NB4 (cell line): ENCODE data around the gene PYM1.
A peak's percentile ranks its signal among the peaks of the same experiment; 100 is the strongest.

Source experiments
- DNase-seq: peaks from one replicate; pipeline ENCODE4 v3.0.0; 2010; ENCODE audit warnings: low read depth
- H3K4me3 ChIP-seq: one replicate; pipeline ENCODE4 v1.5.1; 2011; ENCODE audit warnings: mild to moderate bottlenecking, low read depth, low read length, moderate library complexity
- MYC ChIP-seq: IDR thresholded peaks from 2 replicates; pipeline ENCODE4 v1.6.1; 2011; ENCODE audit warnings: low read depth, low read length
- POLR2A ChIP-seq: IDR thresholded peaks from 2 replicates; pipeline ENCODE4 v1.6.1; 2011; ENCODE audit warnings: mild to moderate bottlenecking; ENCODE audit not compliant: insufficient read length; ENCODE audit errors: extremely low read depth
- TF ChIP-seq, protein P1 (sequence below): IDR thresholded peaks from one replicate; pipeline ENCODE4 v1.5.1; 2012; ENCODE audit warnings: low read depth, low read length
- TF ChIP-seq, protein P2 (sequence below): IDR thresholded peaks from 2 replicates; pipeline ENCODE4 v1.6.1; 2011; ENCODE audit warnings: low read depth, low read length

Gene PYM1

DNA sequence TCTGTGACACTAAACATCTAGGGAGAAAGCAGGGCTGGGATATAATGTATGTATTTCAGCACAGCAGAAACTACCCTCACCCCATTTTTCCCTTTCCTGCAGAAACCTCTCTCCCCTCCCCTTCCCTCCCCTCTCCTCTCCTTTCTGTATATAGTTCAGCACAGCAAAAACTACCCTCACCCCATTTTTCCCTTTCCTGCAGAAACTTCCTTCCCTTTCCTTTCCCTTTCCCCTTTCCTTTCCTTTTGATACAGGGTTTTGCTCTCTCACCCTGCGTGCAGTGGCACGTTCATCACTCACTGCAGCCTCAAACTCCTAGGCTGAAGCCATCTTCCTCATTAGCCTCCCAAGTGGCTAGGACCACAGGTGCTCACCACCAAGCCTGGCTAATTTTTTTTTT lies 36.1 kb upstream of the PYM1 start:
- no peak for TF ChIP-seq POLR2A
- no peak for TF ChIP-seq MYC
- TF ChIP-seq, protein P1, sequence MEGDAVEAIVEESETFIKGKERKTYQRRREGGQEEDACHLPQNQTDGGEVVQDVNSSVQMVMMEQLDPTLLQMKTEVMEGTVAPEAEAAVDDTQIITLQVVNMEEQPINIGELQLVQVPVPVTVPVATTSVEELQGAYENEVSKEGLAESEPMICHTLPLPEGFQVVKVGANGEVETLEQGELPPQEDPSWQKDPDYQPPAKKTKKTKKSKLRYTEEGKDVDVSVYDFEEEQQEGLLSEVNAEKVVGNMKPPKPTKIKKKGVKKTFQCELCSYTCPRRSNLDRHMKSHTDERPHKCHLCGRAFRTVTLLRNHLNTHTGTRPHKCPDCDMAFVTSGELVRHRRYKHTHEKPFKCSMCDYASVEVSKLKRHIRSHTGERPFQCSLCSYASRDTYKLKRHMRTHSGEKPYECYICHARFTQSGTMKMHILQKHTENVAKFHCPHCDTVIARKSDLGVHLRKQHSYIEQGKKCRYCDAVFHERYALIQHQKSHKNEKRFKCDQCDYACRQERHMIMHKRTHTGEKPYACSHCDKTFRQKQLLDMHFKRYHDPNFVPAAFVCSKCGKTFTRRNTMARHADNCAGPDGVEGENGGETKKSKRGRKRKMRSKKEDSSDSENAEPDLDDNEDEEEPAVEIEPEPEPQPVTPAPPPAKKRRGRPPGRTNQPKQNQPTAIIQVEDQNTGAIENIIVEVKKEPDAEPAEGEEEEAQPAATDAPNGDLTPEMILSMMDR, result no peak
- TF ChIP-seq, protein P2, sequence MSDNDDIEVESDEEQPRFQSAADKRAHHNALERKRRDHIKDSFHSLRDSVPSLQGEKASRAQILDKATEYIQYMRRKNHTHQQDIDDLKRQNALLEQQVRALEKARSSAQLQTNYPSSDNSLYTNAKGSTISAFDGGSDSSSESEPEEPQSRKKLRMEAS, result no peak
- no peak for DNase-seq
- H3K4me3 ChIP-seq, result no peak overlapping the region

DNA sequence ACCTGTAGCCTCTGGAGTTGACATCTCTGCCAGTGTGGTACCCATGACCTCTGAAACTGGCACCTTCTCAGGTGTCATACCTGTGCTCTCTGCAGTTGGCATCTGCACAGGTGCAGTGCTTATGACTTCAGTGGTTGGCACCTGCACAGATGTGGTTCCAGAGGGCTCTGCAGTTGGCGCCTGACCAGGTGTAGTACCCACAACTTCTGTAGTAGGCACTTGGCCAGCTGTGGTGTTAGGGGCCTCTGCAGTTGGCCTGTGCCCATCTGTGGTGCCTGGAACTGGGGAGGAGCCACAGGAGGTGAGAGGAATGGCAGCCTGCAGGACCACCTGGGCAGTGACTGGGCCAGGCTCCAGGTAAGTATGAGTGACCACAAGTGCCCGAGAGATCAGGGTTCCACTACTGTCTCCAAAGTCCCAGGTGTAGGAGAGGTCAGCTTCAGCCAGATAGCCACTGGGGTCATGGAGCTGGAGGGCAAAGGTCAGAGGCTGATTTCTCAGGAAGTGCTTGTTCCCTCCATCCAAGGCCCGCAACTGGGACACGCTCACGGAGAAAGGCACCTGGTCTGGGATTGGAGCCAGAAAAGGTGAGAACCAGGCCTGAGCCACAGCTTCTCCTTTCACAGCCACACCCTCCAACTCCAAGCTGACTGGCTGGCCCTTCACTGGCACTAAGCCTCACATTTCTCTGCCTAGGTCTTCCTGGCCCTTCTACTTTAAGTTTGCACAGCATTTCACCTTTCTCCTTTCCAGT lies 29.6 kb upstream of the PYM1 start:
- H3K4me3 ChIP-seq, result no peak overlapping the region
- TF ChIP-seq POLR2A (no peak), MYC (no peak)
- TF ChIP-seq, protein P2, result no peak
- TF ChIP-seq, protein P1, result no peak
- no peak for DNase-seq

DNA sequence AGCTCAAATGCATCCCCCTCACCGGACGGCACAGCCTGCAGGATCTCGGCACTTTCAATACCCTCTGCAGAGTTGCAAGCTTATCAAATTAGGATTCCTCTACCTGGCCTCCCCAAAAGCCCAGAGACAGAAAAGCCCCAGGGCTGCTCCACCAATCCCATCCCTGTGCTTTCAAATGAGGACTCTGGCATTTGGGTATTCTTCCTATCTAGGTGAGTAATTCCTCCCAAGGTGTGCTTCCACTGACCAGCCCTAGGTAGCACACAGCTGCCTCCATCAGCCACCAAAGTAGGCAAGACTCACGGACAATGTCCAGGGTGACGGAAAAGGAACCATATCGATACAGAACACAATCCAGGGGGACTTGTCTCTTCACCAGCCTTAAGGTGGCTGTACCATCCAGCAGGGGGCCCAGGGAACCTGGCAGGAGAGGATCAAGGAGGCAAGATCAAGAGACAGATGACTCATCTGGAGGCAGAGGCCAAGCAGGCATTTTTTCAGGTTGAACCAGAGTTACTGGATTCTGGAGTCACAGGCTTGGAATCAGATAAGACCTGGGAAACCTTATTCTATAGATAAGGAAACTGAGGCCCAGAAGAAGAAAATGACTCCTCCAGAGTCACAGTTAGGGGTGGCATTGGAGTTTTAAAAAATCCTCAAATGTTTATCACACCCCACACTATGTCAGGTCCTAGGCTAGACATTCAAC lies 28.3 kb upstream of the PYM1 start:
- peak; percentile 71 for DNase-seq
- TF ChIP-seq, protein P2, result no peak
- TF ChIP-seq, protein P1, result peak; percentile 73
- no peak for TF ChIP-seq POLR2A
- TF ChIP-seq MYC, result no peak
- no peak overlapping the region for H3K4me3 ChIP-seq

DNA sequence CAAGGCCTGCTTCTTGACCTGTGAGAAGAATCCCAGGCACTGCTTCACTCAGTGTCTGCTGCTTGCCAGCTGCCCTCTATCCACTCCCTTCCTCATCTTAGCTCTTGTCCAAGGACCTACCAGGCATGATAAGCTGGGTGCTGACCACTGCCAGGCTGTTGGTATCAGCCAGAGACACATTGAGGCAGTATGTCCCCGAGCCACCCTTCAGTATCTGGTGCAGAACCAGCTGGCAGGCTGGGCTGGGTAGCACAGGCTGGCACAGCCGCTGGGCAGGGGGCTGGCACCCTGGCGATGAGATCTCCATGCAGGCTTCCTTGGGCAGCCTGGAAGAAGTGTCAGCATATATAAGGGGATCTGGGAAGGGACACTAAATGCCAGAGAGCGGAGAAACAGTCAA lies 27.6 kb upstream of the PYM1 start:
- TF ChIP-seq, protein P2, result no peak
- TF ChIP-seq, protein P1, result no peak
- no peak for TF ChIP-seq POLR2A
- TF ChIP-seq MYC, result no peak
- H3K4me3 ChIP-seq, result no peak overlapping the region
- no peak for DNase-seq

DNA sequence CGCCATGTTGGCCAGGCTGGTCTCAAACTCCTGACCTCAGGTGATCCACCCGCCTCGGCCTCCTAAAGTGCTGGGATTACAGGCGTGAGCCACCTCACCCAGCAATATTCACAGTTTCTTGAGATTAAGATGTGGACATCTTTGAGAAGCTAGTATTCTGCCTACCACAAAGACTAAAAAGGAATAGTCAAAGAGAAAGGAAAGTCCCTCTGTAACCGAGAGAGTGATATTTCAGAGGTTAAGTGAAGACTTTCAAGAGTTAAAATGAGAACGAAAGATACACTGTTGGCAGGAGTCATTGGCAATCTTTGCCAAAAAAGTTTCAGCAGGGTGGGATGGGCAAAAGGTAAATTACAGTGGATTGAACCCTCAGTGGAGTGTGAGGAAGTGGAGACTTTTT lies 18.9 kb upstream of the PYM1 start:
- TF ChIP-seq, protein P2, result no peak
- TF ChIP-seq, protein P1, result no peak
- TF ChIP-seq MYC (no peak), POLR2A (no peak)
- no peak for DNase-seq
- H3K4me3 ChIP-seq, result no peak overlapping the region
